HCT116 (cell line): Measurements from ENCODE around the gene ELAVL2. TPM values are rescaled to one million over a fixed set of nuclear protein-coding genes. Genes with fewer than 3 reads are reported as not detected.

Experiments
- ATAC-seq: fragments of 200-7000 bp; cut with Tn5 transposase; 2 replicates; pipeline ENCODE4 v1.9.1; 2020; ENCODE audit warnings: mild to moderate bottlenecking, moderate library complexity
- BruUV-seq: library from RNA; stranded (reverse); fragments of 400-500 nt; replicated peaks from 2 replicates; lab custom pipeline; 2021; lab: Mats Ljungman, UMichigan
- CTCF ChIA-PET: fragments of 300-600 bp; sonication (Branson Sonifier 250); formaldehyde crosslinking; loops from one replicate; lab custom pipeline; 2021; ENCODE audit warnings: antibody characterized with exemption; lab: Charles Lee
- POLR2A ChIA-PET: fragments of 300-600, 350-600 bp; sonication (Branson Sonifier 250); formaldehyde crosslinking; loops from one replicate; lab custom pipeline; 2021; ENCODE audit warnings: antibody characterized with exemption; lab: Charles Lee
- RAD21 ChIA-PET, 2 experiments: fragments of 300-600 bp; sonication (Branson Sonifier 250); formaldehyde crosslinking; loops; one replicate each; lab custom pipeline; 2023; ENCODE audit warnings: low total read pairs in 2 of 2; ENCODE audit not compliant: uncharacterized antibody in 2 of 2, unreplicated experiment in 2 of 2, low non-redundant PET in 1 of 2; lab: Charles Lee
- DNase-seq: peaks from one replicate; pipeline ENCODE4 v3.0.0-alpha.2; 2010; ENCODE audit warnings: low read depth, low spot score
- H2AFZ ChIP-seq: fragments of 200-600 bp; shearing (Covaris generic), sonication (generic); 2 replicates; pipeline ENCODE4 v1.6.1; 2017; ENCODE audit warnings: low read depth, mixed run types, mixed read lengths, antibody characterized with exemption, low read length; ENCODE audit not compliant: poor library complexity, severe bottlenecking
- H3K27ac ChIP-seq: 2 replicates; pipeline ENCODE4 v1.5.1; 2012; ENCODE audit warnings: low read depth, low read length
- H3K27me3 ChIP-seq: fragments of 200-600 bp; sonication (generic); 2 replicates; pipeline ENCODE4 v1.6.1; 2016; ENCODE audit warnings: mixed run types, low read length, mixed read lengths; ENCODE audit not compliant: insufficient read depth
- H3K36me3 ChIP-seq, 2 experiments: fragments of 200-500 bp in 1 of 2; fragments of 200-600 bp in 1 of 2; sonication (Bioruptor generic) in 1 of 2; sonication (generic) in 1 of 2; 2 replicates each; pipeline versions ENCODE4 v1.5.1 to v1.6.1; 2014 to 2016; ENCODE audit warnings: low read length in 2 of 2, inconsistent platforms in 1 of 2, mixed read lengths in 1 of 2, mixed run types in 1 of 2; ENCODE audit not compliant: insufficient read depth in 2 of 2, control insufficient read depth in 1 of 2
- H3K4me1 ChIP-seq, 2 experiments: fragments of 200-600 bp in 1 of 2; sonication (generic) in 1 of 2; 2 replicates each; pipeline versions ENCODE4 v1.5.1 to v1.6.1; 2012 to 2017; ENCODE audit warnings: low read length in 2 of 2, inconsistent platforms in 1 of 2, mild to moderate bottlenecking in 1 of 2, mixed read lengths in 1 of 2, mixed run types in 1 of 2, moderate library complexity in 1 of 2; ENCODE audit not compliant: insufficient read depth in 2 of 2, control insufficient read depth in 1 of 2
- H3K4me2 ChIP-seq: fragments of 200-600 bp; sonication (generic); 2 replicates; pipeline ENCODE4 v1.6.1; 2017; ENCODE audit warnings: mixed run types, low read length, mixed read lengths
- H3K4me3 ChIP-seq, 2 experiments: fragments of 200-600 bp in 1 of 2; sonication (generic) in 1 of 2; replicated peaks in 1 of 2; 2 replicates each; pipeline ENCODE4 v1.5.1; 2011 to 2016; ENCODE audit warnings: low read length in 2 of 2, control low read depth in 1 of 2, low read depth in 1 of 2, mild to moderate bottlenecking in 1 of 2, mixed read lengths in 1 of 2, mixed run types in 1 of 2
- H3K79me2 ChIP-seq: fragments of 200-600 bp; sonication (generic); 2 replicates; pipeline ENCODE4 v1.6.1; 2017; ENCODE audit warnings: mild to moderate bottlenecking, mixed run types, low read length, moderate library complexity, mixed read lengths; ENCODE audit not compliant: insufficient read depth
- H3K9ac ChIP-seq: fragments of 200-600 bp; sonication (generic); 2 replicates; pipeline ENCODE4 v1.6.1; 2016; ENCODE audit warnings: low read length, mixed read lengths
- H3K9me2 ChIP-seq: fragments of 200-600 bp; sonication (generic), shearing (Covaris generic); 2 replicates; pipeline ENCODE4 v1.6.1; 2017; ENCODE audit warnings: mixed run types, mild to moderate bottlenecking, moderate library complexity; ENCODE audit not compliant: insufficient read depth
- H3K9me3 ChIP-seq, 2 experiments: fragments of 200-500 bp in 1 of 2; fragments of 200-600 bp in 1 of 2; sonication (Bioruptor generic) in 1 of 2; sonication (generic) in 1 of 2; 2 replicates each; pipeline ENCODE4 v1.6.1; 2014 to 2017; ENCODE audit warnings: low read length in 2 of 2, mixed read lengths in 2 of 2, inconsistent platforms in 1 of 2, low read depth in 1 of 2, mild to moderate bottlenecking in 1 of 2, mixed run types in 1 of 2, moderate library complexity in 1 of 2; ENCODE audit not compliant: control insufficient read depth in 1 of 2, insufficient read depth in 1 of 2
- H4K20me1 ChIP-seq: fragments of 200-600 bp; sonication (generic), shearing (Covaris generic); 2 replicates; pipeline ENCODE4 v1.6.1; 2017; ENCODE audit warnings: mixed run types, mild to moderate bottlenecking, moderate library complexity; ENCODE audit not compliant: insufficient read depth
- ATF3 ChIP-seq: IDR thresholded peaks from 2 replicates; pipeline ENCODE4 v1.6.1; 2012
- CBX3 ChIP-seq: IDR thresholded peaks from 2 replicates; pipeline ENCODE4 v1.6.1; 2012; ENCODE audit warnings: low read depth
- CEBPB ChIP-seq: IDR thresholded peaks from 2 replicates; pipeline ENCODE4 v1.6.1; 2012; ENCODE audit warnings: low read depth
- CTCF ChIP-seq, 3 experiments: fragments of 200-600 bp in 1 of 3; sonication (generic) in 1 of 3; IDR thresholded peaks in 2 of 3; conservative IDR thresholded peaks in 1 of 3; 2 replicates each; pipeline ENCODE4 v1.5.1; 2012 to 2017; ENCODE audit warnings: low read depth in 2 of 3, low read length in 2 of 3, antibody characterized with exemption in 1 of 3, borderline replicate concordance in 1 of 3, control low read depth in 1 of 3, mild to moderate bottlenecking in 1 of 3, mixed read lengths in 1 of 3, mixed run types in 1 of 3, moderate library complexity in 1 of 3; ENCODE audit not compliant: insufficient read depth in 1 of 3
- EGR1 ChIP-seq: IDR thresholded peaks from 2 replicates; pipeline ENCODE4 v1.6.1; 2012; ENCODE audit warnings: low read depth
- ELF1 ChIP-seq: IDR thresholded peaks from 2 replicates; pipeline ENCODE4 v1.6.1; 2012; ENCODE audit warnings: low read depth, borderline replicate concordance
- EZH2phosphoT487 ChIP-seq: fragments of 200-600 bp; IDR thresholded peaks from 2 replicates; pipeline ENCODE4 v1.6.1; 2018; ENCODE audit warnings: antibody characterized with exemption, borderline replicate concordance
- FOSL1 ChIP-seq: IDR thresholded peaks from 2 replicates; pipeline ENCODE4 v1.6.1; 2012; ENCODE audit warnings: low read depth
- MAX ChIP-seq: IDR thresholded peaks from 2 replicates; pipeline ENCODE4 v1.6.1; 2012
- REST ChIP-seq: IDR thresholded peaks from 2 replicates; pipeline ENCODE4 v1.6.1; 2012; ENCODE audit warnings: low read depth
- SIN3A ChIP-seq: IDR thresholded peaks from 2 replicates; pipeline ENCODE4 v1.6.1; 2012; ENCODE audit warnings: low read depth
- SP1 ChIP-seq: IDR thresholded peaks from 2 replicates; pipeline ENCODE4 v1.6.1; 2012; ENCODE audit warnings: low read depth
- SRF ChIP-seq: IDR thresholded peaks from 2 replicates; pipeline ENCODE4 v1.6.1; 2012; ENCODE audit warnings: low read depth
- TCF7L2 ChIP-seq: IDR thresholded peaks from 2 replicates; pipeline ENCODE4 v1.7.0; 2011; ENCODE audit warnings: borderline replicate concordance, inconsistent platforms; ENCODE audit not compliant: insufficient read depth, insufficient read length; ENCODE audit errors: extremely low read depth
- YY1 ChIP-seq: IDR thresholded peaks from 2 replicates; pipeline ENCODE4 v1.6.1; 2011; ENCODE audit warnings: low read length, low read depth, moderate library complexity, mild to moderate bottlenecking; ENCODE audit not compliant: insufficient replicate concordance; ENCODE audit errors: extremely low read depth
- ZFX ChIP-seq: fragments of 450-650 bp; IDR thresholded peaks from 2 replicates; pipeline ENCODE4 v1.6.1; 2017
- ZNF274 ChIP-seq: fragments of 200-500 bp; sonication (Bioruptor generic); IDR thresholded peaks from 2 replicates; pipeline ENCODE4 v1.6.1; 2014; ENCODE audit warnings: mild to moderate bottlenecking, low read depth, low read length, inconsistent platforms
- intact Hi-C: fragments of 100-400 bp; cut with micrococcal nuclease; formaldehyde crosslinking; loops from 2 replicates; pipeline ENCODE4 v1.10.0; 2022
- total RNA-seq: library from RNA; stranded (reverse); gene quantifications from one replicate; pipeline ENCODE4 v1.2.1, GENCODE V29; 2021; ENCODE audit not compliant: unreplicated experiment

The ELAVL2 gene
- total RNA-seq, 1 experiment from 2014 or later, result not detected

GRCh38 chr9:23842565-23843129, 16.6 kb upstream of the ELAVL2 start:
- Histone ChIP-seq H3K36me3 (no peaks in the 10 kb centered on the region), H4K20me1 (no peaks in the 10 kb centered on the region), H3K9ac (no peak overlapping the region), H3K9me2 (no peaks in the 10 kb centered on the region), H3K27me3 (no peaks in the 10 kb centered on the region)
- POLR2A ChIA-PET, result no interaction called here
- no peak for DNase-seq
- TF ChIP-seq CEBPB, result no peak
- TF ChIP-seq ELF1, result no peak
- no peak for TF ChIP-seq SIN3A
- no peak for TF ChIP-seq FOSL1
- no peak for TF ChIP-seq EGR1
- TF ChIP-seq CTCF (IDR thresholded peaks at IDR 0.05 in 2 of 3, conservative IDR thresholded peaks at IDR 0.05 in 1 of 3; ENCODE audit: borderline replicate concordance in 1 of 3, insufficient read depth in 1 of 3, low read depth in 2 of 3, low read length in 2 of 3), result no peak
- TF ChIP-seq ZNF274, result no peak
- TF ChIP-seq YY1, result no peak
- no peak for TF ChIP-seq REST
- no peak for TF ChIP-seq ZFX
- TF ChIP-seq TCF7L2, result no peak
- TF ChIP-seq ATF3, result no peak
- no peak for TF ChIP-seq SP1
- no peak for TF ChIP-seq CBX3
- TF ChIP-seq MAX, result no peak
- no peak for TF ChIP-seq SRF
- no peak for TF ChIP-seq EZH2phosphoT487
- TF ChIP-seq, all 23 proteins: peak for 0
- H3K4me3 ChIP-seq, result no peak overlapping the region
- ATAC-seq, result no peak
- peaks cover 4 to 12% of the 10 kb centered on the region in 2 experiments; a peak in 3 of 4 replicates for H3K9me3 ChIP-seq
- intact Hi-C loops, result no loop called here
- no peak overlapping the region for H3K4me2 ChIP-seq
- no peak overlapping the region for H3K27ac ChIP-seq
- CTCF ChIA-PET, result no interaction called here
- H3K79me2 ChIP-seq, result no peaks in the 10 kb centered on the region
- BruUV-seq, result no TSS peak
- no peaks in the 10 kb centered on the region for H3K4me1 ChIP-seq
- no peak overlapping the region for H2AFZ ChIP-seq
- RAD21 ChIA-PET, result no interaction called here
